ENCODE measurements around the gene ANKRD31.

The ANKRD31 gene

DNA sequence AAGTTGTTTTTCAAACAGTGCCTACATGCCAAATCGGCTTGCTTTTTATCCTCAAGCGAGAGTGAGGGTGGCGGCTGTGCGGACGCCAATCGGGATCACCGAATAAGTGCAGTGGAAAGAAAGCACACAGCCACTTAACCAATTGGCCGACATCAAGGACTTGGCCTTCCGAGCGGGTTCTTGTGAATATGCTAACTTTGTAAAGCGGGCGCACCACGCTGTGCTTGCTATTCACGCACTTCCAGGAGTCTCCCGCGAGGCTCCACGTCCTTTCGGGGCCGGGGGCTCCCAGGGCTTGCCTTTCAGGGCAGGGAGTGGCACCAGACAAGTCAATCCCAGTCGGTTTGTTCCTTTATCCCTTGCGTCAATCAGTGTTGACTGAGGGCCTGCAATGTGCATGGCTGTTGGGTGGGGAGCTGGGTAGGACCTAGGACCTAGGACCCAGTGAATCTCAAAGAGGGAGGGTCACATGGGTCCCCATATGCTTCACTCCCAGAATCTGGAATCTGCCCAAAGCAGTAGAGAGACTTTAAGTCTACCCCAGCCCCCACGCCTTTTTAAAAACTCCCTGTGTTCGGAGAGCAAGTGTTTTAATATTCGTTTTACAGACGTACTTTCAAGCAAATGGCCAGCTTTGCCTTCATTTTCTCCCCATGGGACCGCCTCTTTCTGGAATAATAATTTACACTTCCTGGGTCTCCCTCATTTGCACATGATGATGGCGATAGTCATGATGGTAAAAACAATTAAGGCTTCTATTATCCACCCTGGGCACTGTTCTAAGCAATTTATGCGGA lies 182.3 kb downstream of the ANKRD31 start:
- DNase-seq = no peak

DNA sequence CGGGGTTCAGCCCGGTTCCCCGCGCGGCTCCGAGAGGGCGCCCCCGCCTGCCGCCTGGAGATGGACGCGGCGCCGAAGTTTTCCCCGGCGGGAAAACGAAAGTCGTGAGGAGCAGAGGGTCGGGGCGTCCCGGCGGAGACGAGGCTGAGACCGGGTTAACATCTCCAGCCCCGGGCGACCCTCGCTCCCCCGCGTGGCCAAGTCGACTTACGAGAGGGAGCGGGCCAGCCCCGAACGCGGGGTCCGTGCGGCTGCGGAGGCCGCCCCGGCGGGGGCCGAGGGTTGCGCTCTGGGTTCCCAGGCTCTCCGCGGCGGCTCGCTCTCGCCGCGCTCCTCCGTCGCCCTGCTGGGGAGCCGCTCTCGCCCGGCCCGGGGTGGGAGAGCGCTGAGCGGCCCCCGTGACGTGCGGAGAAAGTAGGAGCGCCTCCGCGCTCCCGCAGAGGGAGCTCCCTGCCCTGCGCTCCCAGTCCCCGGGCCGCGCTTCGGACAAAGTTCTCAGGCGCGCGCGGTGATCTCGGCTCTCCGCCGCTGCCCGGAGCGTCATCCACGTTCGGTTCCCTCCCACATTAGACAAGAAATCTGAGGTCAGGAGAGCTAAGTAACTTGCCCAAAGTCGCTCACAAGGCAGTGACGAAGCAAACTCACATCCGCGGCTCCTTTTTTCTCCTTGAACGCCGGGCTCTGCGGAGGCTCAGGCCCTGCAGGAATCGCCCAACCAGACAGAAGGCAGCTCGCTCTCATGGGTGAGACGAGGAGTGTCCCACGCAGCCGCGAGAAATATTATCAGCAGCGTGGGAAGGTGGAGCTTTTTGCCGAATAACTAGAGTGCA lies 183.2 kb downstream of the ANKRD31 start:
- peak; percentile 60 to 81 for DNase-seq

DNA sequence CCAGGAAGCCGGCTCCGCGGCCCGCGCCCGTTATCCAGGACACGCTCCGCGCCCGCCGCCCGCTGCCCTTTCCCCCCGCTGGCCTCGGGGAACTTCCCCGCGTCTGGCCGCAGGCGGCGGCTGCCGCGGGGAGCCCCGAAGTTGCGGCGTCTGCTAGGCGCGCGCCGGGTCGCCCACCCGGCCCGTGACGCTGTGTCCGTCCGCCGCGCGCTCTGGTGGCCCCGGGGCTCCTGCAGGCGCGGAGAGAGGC lies 183.7 kb downstream of the ANKRD31 start:
- DNase-seq = no peak

DNA sequence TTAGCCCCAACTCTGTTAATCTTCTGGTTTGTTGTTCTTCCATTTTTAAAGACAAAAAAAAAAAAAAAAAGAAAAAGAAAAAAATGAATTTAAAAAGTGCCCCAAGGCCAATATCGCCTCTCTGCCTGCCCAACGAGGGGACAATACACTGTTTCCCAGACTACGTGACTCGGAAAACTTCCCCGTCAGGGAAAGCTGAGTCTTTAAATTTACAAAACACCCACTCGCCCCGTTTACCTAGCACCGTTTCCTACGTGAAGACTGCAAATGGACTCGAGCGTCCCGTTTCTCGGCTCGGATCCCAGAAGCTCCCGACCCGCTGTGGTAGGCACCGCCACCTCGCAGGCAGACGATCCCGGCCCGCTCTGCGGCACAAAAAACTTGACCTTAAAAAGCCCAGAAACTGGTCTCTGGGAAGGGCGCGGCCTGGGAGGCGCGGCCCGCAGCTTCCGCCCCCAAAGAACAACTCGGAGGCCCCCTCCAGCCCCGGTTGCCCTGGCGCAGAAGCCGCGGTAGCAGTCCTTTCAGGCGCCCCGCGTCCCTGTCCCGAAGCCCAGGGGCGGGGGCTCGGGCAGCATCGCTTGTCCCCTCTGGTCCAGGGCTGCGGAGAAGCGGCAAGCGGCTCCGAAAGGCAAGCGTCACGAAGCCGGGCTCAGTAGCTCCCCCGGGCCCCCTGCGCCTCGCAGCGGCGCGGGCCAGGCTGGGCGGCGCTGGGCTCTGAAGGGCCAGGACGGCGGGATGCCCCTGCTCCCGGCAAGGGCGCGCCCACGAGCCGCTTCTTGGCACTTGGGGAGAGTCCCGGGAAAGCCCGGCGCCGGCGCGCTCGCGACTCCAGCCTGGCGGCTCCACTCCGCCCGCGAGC lies 184.3 kb downstream of the ANKRD31 start, which contains the start of gene GCNT4:
GCNT4 (minus strand) TSS at position 367 of the 862 bp plus-strand sequence. CDS start 22,521 bp downstream, outside the sequence.
- peak; percentile 12 to 38 for DNase-seq

DNA sequence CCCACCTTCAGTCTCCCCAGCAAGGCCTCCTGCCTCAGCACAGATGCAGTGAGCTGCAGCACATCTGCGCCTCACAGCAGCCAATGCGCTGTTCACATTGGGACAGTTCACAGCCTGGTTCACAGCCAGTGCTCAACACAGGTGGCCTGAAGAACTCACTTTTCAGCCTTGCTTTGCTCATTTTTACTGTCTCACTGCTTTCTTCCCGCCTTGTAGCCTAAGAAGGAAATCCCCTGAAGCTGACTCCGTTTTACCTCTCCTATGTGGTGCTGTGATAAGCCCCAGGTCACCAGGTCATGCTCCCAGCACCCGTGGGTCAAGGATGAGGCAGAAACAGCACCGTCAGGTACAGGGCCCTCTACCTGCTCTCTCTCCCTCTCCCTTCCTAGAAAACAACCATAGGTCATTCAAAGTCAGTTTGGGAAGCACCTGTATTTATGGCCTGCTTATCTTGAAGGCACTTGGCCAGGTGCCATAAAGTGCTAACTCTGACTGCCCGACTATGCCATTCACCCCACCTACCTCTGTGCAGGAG lies 185.4 kb downstream of the ANKRD31 start:
- DNase-seq = no peak

DNA sequence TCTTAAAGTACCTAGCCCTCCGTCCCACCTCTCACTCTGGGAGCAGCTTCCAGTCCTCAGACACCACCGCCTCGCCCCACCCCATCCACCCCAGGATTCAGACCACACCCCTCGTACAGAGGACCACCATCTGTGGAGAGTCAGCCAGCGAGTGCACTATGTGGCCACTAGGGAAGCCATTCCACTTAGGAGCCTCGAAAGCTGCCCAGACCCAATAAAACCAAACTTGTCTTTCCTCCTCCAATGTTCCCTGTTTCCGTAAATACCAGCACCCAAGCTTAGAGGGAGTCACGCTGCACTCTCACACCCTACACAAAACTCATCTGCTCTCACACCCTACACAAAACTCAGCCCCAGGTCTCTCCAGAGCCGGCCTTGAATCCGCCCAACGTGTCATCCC lies 186.3 kb downstream of the ANKRD31 start:
- peak in 1 of 2 experiments; percentile 50 for DNase-seq

DNA sequence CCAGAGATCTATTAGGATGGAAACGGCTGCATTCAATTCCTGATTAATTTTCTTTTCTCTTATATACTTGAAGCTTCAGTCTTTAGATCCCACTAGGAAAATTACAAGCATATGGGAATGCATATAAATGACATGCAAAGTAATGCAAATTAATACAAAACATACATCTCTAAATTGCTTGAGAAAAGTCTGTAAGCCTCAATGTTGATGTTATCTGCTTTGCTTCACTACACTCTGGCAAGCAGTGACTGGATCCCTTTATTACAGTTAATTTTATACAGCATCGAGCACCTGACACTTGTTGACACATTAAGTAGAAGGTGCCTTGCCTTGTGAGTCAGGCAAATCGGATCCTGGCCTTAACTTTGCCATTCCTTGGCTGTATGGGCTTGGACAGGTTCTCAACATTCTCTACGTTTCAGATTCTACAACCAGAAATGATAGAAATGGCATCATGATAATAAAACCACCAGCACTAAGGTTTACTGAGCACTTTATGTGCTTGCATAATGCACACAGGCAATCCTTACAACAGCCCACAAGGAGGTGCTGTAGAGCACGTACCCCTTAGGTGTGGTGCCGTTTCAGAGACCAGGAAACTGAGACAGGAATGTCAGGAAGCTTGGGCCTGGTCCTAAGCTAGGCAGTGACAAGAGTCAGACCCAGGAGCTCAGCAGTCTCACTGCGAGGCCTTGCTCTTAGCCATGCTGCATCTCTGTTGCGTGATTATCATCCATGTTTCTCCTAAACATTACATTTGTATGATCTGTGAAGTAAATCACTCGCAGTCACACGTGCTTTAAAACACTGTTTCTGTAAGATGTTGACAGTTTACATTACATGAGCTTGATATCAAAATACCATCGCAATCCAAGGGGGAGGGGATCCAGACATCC lies 187.0 kb downstream of the ANKRD31 start:
- DNase-seq = peak; percentile 37 to 68

DNA sequence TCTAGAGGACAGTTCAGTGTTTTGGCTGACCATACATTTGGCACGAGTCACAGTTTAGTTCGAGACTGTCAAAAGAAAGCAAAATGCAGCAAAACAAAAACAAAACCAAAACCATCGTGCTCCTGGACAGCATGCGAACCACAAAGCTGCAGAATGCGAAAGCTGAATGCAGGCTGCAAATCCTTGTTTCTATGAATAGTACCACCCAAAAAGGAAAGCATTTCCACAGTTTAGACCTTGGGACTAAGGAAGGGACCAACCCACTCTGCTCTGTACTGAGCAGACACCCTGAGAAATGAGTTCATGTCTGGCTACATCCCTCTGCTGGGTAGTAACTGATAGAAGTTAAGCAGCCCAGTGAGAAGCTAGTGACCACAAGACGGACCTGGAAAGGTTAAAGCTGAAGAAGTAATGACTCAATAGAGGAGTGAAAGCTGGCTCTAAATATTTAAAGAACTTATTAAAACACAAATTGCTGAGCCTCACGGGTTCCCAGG lies 188.2 kb downstream of the ANKRD31 start:
- DNase-seq = no peak

DNA sequence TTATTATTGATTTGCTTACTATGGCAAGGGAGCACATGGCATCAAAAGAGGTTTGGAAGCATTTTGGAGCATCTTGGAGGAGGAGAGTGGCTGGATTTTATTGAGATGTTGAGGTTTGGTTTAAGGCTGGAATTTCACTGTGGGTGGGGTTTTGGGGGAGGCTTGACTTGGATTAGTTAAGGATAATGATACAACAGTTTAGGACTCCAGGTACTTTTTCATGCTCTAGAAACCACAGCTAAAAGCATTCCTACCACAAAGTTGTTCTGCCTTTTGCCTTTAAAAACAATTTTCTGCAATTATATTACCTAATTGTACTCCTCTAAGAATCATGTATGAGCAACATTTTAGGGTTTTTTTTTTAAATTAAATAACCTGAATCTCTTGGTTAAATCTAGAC lies 189.3 kb downstream of the ANKRD31 start:
- DNase-seq = no peak

DNA sequence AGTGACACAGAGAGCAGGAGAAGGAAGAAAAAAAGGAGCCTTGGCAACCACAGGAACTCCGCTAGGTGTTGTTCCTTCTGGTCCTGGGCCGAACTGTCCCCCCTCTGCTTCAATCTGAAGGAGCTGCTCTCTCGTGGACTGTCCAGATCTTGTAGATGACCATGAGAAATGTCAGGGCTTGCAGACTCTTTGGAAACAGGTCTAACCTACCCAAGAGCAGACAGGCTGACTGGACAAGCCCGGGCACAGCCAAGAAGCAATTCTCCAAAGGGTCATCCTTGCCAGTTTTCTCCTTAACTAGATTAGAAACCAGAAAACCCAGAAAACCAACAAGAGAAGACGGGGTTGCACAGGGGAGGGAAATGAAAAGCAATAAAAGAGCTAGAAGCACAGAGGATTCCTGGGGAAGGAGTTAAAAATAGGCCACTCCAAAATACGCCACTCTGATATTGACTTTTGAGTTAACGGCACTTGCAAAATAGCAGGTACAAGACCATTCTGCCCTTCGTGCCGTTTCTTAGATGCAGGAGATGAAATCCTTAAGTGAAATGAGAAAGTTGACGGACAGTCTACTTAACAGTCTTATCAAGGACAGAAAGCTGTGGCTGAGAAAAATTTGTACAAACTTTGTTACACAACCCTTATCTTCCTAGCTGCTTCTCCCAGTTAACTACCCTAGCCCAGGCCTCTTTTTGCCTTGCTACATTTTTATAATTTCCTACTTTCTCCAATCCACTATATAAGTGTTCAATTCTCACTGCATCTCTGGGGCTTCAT lies 190.1 kb downstream of the ANKRD31 start:
- DNase-seq = no peak

DNA sequence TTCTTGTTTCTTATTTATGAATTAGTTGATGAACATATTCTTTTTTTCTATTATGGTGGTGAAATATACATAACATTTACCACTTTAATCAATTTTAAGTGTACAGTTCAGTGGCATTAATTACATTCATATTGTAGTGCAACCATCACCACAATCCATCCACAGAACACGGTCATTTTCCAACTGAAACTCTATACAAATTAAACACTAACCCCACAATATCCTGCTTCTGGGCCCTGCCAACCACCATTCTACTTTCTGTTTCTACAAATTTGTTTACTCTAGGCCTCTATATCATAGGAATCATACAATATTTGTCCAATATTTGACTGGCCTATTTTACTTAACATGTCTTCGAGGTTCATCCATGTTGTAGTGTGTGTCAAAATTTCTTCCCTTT lies 191.6 kb downstream of the ANKRD31 start:
- no peak for DNase-seq

DNA sequence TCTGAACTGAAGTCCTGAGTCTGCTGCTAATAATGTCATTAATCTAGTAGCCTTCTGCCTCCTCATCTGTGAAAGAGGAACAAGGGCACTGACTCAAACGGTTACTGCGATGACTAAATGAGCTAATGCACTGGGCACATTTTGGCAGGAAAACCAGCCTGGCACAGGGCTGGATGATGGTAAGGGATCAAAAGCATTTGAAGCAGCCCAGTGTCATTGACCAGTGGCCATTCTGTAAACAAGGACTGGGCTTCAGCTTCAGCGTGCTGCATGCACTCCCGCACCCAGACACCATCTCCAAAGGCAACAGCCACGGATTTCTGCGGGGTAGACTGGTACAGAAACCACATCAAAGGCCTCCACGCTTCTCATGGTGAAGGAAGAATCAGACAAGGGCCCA lies 192.3 kb downstream of the ANKRD31 start:
- no peak for DNase-seq

DNA sequence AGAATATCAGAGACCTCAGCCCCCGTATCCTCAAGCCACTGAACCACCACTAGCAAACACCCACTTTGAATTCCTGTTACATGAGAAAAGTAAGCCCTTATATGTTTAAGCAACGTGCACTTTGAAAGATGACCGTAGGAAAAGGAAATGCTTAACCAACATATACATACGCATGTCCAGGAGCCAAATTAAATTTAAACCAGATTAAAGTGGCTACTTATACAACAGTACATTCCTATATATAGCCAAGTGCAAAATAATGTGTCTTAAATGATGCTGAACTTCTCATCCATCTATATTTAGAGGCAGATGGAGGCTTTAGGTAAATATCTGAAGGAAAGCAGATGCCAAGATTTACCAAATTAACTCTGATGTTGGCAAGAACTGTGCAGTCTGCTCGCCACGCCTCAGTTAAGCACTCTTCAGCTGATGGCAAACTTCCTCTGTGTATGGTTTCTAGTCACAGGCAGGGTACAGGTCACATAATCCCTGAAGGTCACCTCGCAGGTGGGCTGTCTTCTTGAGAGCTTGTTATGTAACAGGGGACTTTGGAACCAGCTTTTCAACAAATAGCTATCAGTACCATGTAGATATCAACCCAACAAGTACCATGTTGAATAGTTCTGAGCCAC lies 192.9 kb downstream of the ANKRD31 start:
- DNase-seq = no peak

DNA sequence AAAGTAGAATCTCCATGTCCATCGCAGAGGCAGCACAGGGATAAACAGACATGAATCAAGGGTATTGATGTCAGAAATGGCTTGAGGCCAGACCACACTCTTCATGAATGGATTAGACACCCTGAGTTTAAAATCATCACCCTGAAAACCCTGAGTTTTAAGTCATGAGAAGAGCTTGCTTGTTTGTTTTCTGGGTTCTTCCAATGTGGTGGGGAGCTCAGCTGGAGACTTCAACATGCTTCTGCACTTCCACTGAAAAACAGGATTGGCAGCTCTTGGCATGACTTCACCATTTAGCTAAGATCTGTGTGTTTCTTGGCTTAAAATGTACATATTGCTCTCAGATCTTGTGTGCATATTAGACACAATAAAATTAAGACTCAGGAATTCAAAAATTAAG lies 194.2 kb downstream of the ANKRD31 start:
- DNase-seq = no peak

DNA sequence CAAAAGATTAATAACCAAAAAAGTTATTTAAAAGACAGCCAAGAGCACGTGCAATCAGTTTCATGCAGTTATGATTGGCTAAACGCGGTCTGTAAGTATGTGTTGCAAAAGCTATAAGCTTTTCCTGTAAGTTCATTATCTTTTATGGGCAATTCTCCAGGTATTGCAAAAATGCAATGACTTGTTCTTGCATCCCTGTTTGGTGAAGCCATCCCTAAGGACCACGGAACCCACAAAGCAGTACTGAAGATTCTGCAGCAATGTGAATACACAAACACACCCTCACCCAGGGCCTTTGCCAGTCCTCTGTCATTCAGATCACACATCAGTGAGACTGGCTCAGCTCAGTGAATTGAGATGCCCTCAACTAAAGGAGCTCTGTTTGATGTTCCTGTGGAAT lies 195.7 kb downstream of the ANKRD31 start:
- no peak for DNase-seq

DNA sequence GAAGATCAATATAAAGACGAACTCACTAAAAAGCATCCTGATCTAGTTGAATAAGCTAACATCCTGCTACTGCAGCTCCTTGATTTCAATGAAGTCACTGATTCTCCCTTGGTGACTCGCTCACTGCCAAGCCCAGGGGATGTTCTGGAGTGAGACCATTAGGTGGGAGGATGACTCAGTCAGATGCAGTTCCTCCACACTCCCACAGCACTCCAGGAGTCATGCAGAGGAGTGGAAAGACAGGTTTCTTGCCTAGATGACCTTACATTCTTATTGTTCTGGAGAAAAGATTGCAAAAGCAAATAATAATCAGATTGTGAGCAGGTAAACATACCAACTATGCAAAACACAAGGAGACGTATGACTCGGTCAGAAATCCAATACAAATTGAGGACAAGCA lies 199.6 kb downstream of the ANKRD31 start:
- DNase-seq = peak; percentile 24 to 72

DNA sequence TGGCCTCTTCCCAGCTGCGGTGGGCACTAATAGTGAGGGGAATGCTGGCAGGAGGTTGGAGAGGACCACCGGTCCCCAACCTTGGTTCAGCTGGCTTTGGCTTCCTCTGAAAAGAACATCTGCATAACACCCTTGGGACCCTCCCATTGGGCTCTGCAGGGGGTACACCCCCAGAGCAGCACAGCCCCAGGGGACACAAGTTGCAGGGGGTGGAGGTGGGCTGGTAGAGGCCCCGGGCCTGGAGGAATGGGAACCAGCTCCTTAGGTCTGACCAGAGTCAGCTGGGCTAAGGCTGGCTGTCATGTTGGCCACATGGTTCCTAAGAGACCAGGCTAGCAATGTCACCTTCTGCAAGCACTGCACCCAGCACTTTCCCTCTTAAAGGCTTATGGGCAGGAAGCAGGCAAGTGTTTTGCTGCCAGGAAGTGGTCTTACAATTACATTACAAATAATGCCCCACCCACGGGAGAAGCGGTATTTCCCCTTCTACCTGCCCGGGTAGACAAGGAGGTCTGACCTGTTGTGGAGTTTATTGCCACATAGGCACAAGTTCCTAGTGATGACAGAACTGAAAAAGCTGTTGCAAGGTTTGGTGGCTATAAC lies 202.4 kb downstream of the ANKRD31 start:
- DNase-seq = no peak

DNA sequence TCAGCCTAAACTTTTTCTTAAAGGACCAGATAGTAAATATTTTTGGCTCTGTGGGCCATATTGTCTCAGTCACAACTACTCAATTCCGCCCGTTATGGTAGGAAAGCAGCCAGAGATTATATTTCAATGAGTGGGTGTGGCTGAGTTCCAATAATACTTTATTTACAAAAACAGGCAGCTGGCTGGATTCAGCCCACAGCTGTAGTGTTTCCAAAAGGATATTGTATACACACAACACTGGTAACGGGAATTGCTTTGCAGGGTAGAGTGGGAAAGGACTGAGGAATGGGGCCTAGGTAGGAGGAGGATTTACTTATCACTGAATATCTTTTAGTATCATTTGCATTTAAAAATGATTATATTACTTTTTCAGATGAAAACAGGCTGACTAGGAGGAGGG lies 205.3 kb downstream of the ANKRD31 start:
- DNase-seq = no peak

DNA sequence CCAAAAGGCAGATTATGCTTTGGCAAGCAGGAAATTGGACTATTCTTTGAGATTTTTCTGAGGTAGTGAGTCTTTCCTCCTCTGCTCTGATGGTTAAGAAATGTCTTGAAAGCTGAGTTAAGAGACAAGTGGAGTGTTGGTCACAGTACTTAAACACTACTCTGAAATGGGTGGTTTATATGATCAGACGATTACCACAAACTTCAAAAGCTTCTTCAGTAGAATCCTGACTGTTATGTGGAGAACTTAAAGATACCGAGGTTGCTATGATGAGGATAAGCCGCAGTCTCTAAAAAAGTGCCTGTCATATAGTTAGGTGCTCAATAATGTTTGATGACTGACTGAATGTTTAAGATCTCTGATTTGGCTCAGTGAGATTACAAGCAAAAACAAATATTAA lies 208.6 kb downstream of the ANKRD31 start:
- DNase-seq = no peak
